ENCODE results near the gene TTC1. TPM values are rescaled to one million over a fixed set of nuclear protein-coding genes. Genes with fewer than 3 reads are reported as not detected.
A peak's percentile ranks its signal among the peaks of the same experiment; 100 is the strongest.
"Not testable (repeated sequence)": the region's sequence is repeated elsewhere in the genome, so short reads cannot be mapped to it uniquely, and the experiment has no call there.

TTC1 gene
- total and polyA plus RNA-seq, 7 donors = 38.3 to 65.0 (median 53.2) TPM

DNA sequence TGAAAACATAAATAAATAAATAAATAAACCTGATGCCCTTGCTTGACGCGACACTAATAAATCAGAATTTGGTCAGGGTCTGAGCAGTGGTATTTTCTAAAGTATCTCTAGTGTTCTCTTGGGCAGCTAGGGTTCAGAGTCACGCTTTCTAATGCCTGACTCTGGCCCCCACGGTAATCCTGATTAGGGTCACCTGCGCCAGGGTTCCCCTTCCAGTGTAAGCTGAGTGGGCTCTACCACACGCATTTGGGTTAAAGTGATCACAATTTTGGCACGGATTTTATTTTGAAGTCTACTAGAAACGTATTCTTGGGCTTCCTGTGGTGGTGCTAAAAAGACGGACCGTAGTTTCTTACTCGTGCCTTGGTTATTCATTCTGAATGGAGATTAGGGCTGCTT lies 651 bp downstream of the TTC1 start:
- H3K27ac ChIP-seq = peak overlapping the region; percentile 85 to 91 (median 86)
- H3K4me1 ChIP-seq = peaks cover 0 to 20% (median 17%) of the 10 kb centered on the region in 4 donors
- no peaks in the 10 kb centered on the region for H3K27me3 ChIP-seq
- DNase-seq = no peak
- peak overlapping the region; percentile 66 to 90 (median 80) for H3K4me3 ChIP-seq
- H3K9me3 ChIP-seq = no peaks in the 10 kb centered on the region
- TF ChIP-seq CTCF (IDR thresholded peaks at IDR 0.05) (no peak), POLR2AphosphoS5 (IDR thresholded peaks at IDR 0.05) (no peak)
- peaks cover 4 to 33% (median 6%) of the 10 kb centered on the region in 4 donors for H3K36me3 ChIP-seq
- WGBS, 2 donors = 2 to 4% methylated on average over 11 of the region's 11 CpGs
- intact Hi-C loops (cut with DNase I) = loop anchor here (1.0 to 5.0 kb wide), 2 partner anchors 109 to 802 kb away; partner anchors contain the start of gene RNF145

- H3K36me3 ChIP-seq = peaks cover 4 to 49% (median 6%) of the 10 kb centered on the region in 4 donors
- intact Hi-C loops (cut with DNase I) = no loop called here
Observed at GRCh38 chr5:160011471-160011870, 2.5 kb downstream of the TTC1 start.

DNA sequence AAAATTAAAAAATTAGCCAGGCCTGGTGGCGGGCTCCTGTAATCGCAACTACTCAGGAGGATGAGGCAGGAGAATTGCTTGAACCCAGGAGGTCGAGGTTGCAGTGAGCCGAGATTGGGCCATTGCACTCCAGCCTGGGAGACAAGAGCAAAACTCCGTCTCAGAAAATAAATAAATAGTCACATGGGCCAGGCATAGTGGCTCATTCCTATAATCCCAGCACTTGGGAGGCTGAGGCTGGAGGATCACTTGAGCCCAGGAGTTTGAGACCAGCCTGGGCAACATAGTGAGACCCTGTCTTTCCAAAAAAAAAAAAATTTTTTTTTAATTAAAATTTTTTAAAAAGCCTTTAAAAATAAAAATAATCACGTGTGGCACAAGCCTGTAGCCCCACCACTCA lies 5.3 kb downstream of the TTC1 start:
- Histone ChIP-seq H3K4me1 (peaks cover 0 to 20% (median 17%) of the 10 kb centered on the region in 4 donors), H3K36me3 (peaks cover 4 to 66% (median 6%) of the 10 kb centered on the region in 4 donors)
- intact Hi-C loops (cut with DNase I); H3K27ac ChIP-seq; H3K27me3 ChIP-seq; H3K4me3 ChIP-seq; DNase-seq; H3K9me3 ChIP-seq: not testable (repeated sequence)
- WGBS, 2 donors = 95 to 97% methylated on average over 6 of the region's 6 CpGs

More at GRCh38 chr5:160011471-160011870, 2.5 kb downstream of the TTC1 start:
- DNase-seq = no peak
- Histone ChIP-seq H3K27ac (no peak overlapping the region), H3K4me3 (no peak overlapping the region), H3K27me3 (no peaks in the 10 kb centered on the region), H3K4me1 (peaks cover 0 to 20% (median 17%) of the 10 kb centered on the region in 4 donors), H3K9me3 (no peaks in the 10 kb centered on the region)
- TF ChIP-seq EP300 (IDR thresholded peaks at IDR 0.05) (no peak), POLR2AphosphoS5 (IDR thresholded peaks at IDR 0.05) (no peak), POLR2A (IDR thresholded peaks at IDR 0.05) (no peak), CTCF (IDR thresholded peaks at IDR 0.05) (no peak)

DNA sequence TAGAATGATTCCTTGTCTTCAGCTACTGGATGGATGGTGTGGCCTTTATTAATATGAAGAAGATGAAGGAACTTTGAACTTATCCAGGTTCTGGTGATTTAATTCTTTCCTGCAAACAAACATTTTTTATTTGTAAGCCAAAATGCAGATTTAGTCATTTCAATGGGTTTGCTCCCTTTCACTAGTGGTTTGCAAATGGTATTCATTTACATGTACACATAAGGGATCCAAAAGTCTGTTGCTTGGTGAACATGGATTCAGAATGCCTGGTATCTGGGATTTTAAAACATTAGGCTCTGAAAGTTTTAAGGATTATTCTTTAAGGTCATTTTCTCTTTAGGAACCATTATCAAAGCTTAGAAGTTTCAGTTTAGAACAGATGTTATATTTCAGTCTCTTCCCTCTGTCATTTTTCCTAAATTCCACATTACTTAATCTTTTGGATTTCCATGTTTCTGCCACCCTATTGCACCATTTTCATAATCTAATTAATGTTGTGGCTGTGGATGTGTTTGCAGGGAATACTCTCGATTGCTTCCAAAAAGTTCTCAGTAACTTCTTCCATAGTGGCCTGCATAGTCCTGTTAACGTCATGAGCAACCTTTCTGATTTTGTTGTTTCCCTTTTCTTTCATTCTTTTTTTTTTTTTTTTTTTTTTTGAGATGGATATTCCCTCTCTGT lies 10.1 kb downstream of the TTC1 start:
- Histone ChIP-seq H3K36me3 (peaks cover 0 to 34% (median 0%) of the 10 kb centered on the region in 4 donors), H3K27ac (no peak overlapping the region), H3K9me3 (no peaks in the 10 kb centered on the region), H3K4me1 (peaks cover 0 to 18% (median 8%) of the 10 kb centered on the region in 4 donors), H3K4me3 (no peak overlapping the region), H3K27me3 (no peaks in the 10 kb centered on the region)
- WGBS, 2 donors = 87 to 88% methylated on average over 2 of the region's 2 CpGs
- intact Hi-C loops (cut with DNase I) = no loop called here
- no peak for DNase-seq
- TF ChIP-seq POLR2A (IDR thresholded peaks at IDR 0.05) (no peak), POLR2AphosphoS5 (IDR thresholded peaks at IDR 0.05) (no peak), EP300 (IDR thresholded peaks at IDR 0.05) (no peak), CTCF (IDR thresholded peaks at IDR 0.05) (no peak)

DNA sequence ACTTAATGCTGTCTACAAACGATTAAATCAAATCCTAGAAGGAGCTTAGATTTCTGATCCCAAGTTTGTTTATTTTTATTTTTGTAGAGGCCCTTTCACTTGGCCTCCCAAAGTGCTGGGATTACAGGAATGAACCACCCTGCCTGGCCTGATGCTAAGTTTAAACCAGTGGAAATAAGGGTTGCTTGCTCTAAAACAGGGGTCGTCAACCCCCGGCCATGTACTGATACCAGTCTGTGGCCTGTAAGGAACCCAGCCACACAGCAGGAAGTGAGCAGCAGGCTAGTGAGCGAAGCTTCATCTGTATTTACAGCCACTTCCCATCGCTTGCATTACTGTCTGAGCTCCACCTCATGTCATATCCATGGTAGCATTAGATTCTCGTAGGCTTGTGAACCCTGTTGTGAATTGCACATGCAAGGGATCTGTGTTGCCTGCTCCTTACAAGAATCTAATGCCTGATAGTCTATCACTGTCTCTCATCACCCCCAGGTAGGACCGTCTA lies 11.4 kb downstream of the TTC1 start:
- Histone ChIP-seq H3K4me1 (peaks cover 0 to 18% (median 8%) of the 10 kb centered on the region in 4 donors), H3K27me3 (no peaks in the 10 kb centered on the region), H3K36me3 (peaks cover 0 to 29% (median 0%) of the 10 kb centered on the region in 4 donors), H3K9me3 (no peaks in the 10 kb centered on the region), H3K4me3 (no peak overlapping the region), H3K27ac (peak overlapping the region in 1 of 4 donors; percentile 0)
- DNase-seq = no peak
- TF ChIP-seq CTCF (IDR thresholded peaks at IDR 0.05) = no peak
- no peak for TF ChIP-seq POLR2AphosphoS5 (IDR thresholded peaks at IDR 0.05)
- no peak for TF ChIP-seq POLR2A (IDR thresholded peaks at IDR 0.05)
- TF ChIP-seq EP300 (IDR thresholded peaks at IDR 0.05) = no peak
- intact Hi-C loops (cut with DNase I) = loop anchor here (5.0 kb wide), 1 partner anchor 177 kb away; no protein-coding TSS in a partner anchor
- WGBS, 2 donors = 75 to 81% methylated on average over 7 of the region's 7 CpGs
